Pancreas (tissue), 10 donors: ENCODE measurements around the gene BCL2. TPM values are rescaled to one million over a fixed set of nuclear protein-coding genes. Genes with fewer than 3 reads are reported as not detected.

Experiments
- ATAC-seq, 4 donors: fragments of 200-7000 bp; cut with Tn5 transposase; one replicate each; pipeline versions ENCODE4 v1.8.0 to v1.9.1; 2020; ENCODE audit warnings: mild to moderate bottlenecking in 4 of 4, moderate library complexity in 4 of 4
- DNase-seq, 6 donors: peaks; one replicate each; pipeline ENCODE4 v3.0.0-alpha.2; 2020
- FAIRE-seq: peaks from 2 replicates; lab custom pipeline; 2012; peaks lifted over from hg19 to GRCh38; lab: Jason Lieb, UNC
- H3K27ac ChIP-seq, 4 donors: fragments of 200-600 bp; sonication (generic); 1 replicate in 3 of 4; 2 replicates in 1 of 4; pipeline versions ENCODE4 v1.5.0 to v1.8.0; 2020
- H3K27me3 ChIP-seq, 4 donors: fragments of 200-600 bp; one replicate each; pipeline ENCODE4 v1.8.0; 2021
- H3K36me3 ChIP-seq, 3 donors: fragments of 200-600 bp; sonication (generic) in 1 of 3; one replicate each; pipeline versions ENCODE4 v1.5.0 to v1.8.0; 2020 to 2021
- H3K4me1 ChIP-seq, 3 donors: fragments of 200-600 bp; one replicate each; pipeline ENCODE4 v1.8.0; 2021
- H3K4me3 ChIP-seq, 4 donors: fragments of 200-600 bp; sonication (generic) in 2 of 4; one replicate each; pipeline versions ENCODE4 v1.5.0 to v1.8.0; 2020 to 2021
- H3K9me3 ChIP-seq, 4 donors: fragments of 200-600 bp; one replicate each; pipeline ENCODE4 v1.8.0; 2021
- WGBS, 2 donors: extraction: QIAGEN DNeasy Blood & Tissue Kit; methylation state at CpG; one replicate each; pipeline ENCODE4 v1.1.7; 2013; 5-methylcytosine and 5-hydroxymethylcytosine counted together
- intact Hi-C, 3 donors: fragments of 100-400 bp; cut with DNase I; formaldehyde crosslinking; loops; one replicate each; pipeline versions ENCODE4 v1.11.1 to v1.14.2; 2022
- polyA plus RNA-seq, 2 donors: library from polyadenylated mRNA; stranded (reverse); fragments of 200-250 nt; gene quantifications; one replicate each; pipeline ENCODE4 v1.2.3, GENCODE V29; 2013
- total RNA-seq, 6 donors: library from RNA; stranded (reverse); fragmentation: NEBNext Ultra II Directional in 4 of 6; extraction: Animal tissue kit (Norgen Biotek cat#: 25700) in 4 of 6; gene quantifications; one replicate each; pipeline versions ENCODE4 v1.2.1 to v1.2.4, GENCODE V29; 2021 to 2023
- TF ChIP-seq, protein P1 (sequence below), 4 donors: fragments of 200-600 bp; sonication (generic) in 3 of 4; IDR thresholded peaks; one replicate each; pipeline versions ENCODE4 v1.5.0 to v1.8.0; 2021; ENCODE audit warnings: antibody characterized with exemption in 4 of 4
- donor health status: healthy with polysubstance abuse.
- donor health status: DM: no; HTN: no; CAD: no; lungs with moderate emphysema.
- donor health status: DM: no; HTN: no; CAD: no.
- donor health status: control.
- donor health status: control.
- donor health status: Bipolar disorder and iron deficiency.
- donor health status: DM: yes; HTN: yes; CAD: no.
- donor health status: DM: no; HTN: no; CAD: no.
- donor health status: DM: no; HTN: no; CAD: no.
- donor health status: DM: yes; HTN: yes; CAD: no.

BCL2 gene
- total and polyA plus RNA-seq, 8 donors, result 1.9 to 9.0 (median 4.2) TPM

DNA sequence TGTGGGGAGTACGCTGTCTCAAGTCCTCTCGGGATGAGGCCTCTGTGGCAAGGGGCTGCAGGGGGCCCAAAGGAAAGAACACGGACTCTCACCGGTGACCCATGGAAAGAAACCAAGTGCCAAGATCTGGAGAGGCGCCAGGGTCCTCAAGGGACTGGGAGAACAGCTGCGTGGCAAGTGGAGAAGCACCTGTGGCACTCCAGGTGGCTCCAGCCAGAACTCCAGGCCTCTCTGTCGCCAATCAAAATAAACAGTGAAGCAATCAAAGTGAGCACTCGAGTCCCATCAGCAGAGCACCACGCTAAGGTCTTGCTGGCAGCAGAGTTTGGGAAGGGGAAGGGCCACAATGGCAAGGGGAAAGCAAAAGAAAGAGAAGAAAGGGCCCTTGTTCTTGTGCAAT is 54.7 kb downstream of the BCL2 start:
- Histone ChIP-seq H3K27me3 (no peaks in the 10 kb centered on the region), H3K4me3 (no peak overlapping the region), H3K4me1 (no peaks in the 10 kb centered on the region), H3K27ac (no peak overlapping the region), H3K9me3 (no peaks in the 10 kb centered on the region), H3K36me3 (no peaks in the 10 kb centered on the region)
- TF ChIP-seq, protein P1, sequence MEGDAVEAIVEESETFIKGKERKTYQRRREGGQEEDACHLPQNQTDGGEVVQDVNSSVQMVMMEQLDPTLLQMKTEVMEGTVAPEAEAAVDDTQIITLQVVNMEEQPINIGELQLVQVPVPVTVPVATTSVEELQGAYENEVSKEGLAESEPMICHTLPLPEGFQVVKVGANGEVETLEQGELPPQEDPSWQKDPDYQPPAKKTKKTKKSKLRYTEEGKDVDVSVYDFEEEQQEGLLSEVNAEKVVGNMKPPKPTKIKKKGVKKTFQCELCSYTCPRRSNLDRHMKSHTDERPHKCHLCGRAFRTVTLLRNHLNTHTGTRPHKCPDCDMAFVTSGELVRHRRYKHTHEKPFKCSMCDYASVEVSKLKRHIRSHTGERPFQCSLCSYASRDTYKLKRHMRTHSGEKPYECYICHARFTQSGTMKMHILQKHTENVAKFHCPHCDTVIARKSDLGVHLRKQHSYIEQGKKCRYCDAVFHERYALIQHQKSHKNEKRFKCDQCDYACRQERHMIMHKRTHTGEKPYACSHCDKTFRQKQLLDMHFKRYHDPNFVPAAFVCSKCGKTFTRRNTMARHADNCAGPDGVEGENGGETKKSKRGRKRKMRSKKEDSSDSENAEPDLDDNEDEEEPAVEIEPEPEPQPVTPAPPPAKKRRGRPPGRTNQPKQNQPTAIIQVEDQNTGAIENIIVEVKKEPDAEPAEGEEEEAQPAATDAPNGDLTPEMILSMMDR (IDR thresholded peaks at IDR 0.05), result no peak
- no peak for DNase-seq
- intact Hi-C loops, result no loop called here
- FAIRE-seq, result no peak
- WGBS, 2 donors, result 56 to 71% methylated on average over 9 of the region's 9 CpGs
- no peak for ATAC-seq

DNA sequence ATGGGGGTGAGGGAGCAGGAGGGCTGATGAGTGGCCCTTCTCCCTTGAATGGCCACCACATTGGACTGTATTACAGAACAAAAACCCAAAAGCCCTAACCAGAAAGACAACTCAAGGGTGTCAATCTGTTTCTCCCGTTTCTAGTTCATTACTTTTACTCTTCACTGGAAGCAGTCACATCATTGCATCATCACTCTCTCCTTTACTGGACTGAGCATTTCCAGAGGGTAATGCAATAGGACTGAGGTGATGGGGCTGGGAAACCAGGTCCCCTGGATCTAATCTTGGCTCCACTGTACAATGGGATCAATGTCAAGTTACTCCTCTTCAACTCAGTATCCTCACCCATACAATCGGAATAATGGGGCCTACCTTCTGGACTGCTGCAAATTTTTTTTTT is 56.1 kb downstream of the BCL2 start:
- Histone ChIP-seq H3K4me1 (no peaks in the 10 kb centered on the region), H3K36me3 (no peaks in the 10 kb centered on the region), H3K27me3 (no peaks in the 10 kb centered on the region), H3K9me3 (no peaks in the 10 kb centered on the region), H3K27ac (no peak overlapping the region), H3K4me3 (no peak overlapping the region)
- peak in 1 of 4 donors; percentile 11 for ATAC-seq
- intact Hi-C loops, result no loop called here
- TF ChIP-seq, protein P1 (IDR thresholded peaks at IDR 0.05), result no peak
- no peak for DNase-seq
- FAIRE-seq, result no peak
- 66 to 76% methylated on average over 2 of the region's 2 CpGs for WGBS, 2 donors

DNA sequence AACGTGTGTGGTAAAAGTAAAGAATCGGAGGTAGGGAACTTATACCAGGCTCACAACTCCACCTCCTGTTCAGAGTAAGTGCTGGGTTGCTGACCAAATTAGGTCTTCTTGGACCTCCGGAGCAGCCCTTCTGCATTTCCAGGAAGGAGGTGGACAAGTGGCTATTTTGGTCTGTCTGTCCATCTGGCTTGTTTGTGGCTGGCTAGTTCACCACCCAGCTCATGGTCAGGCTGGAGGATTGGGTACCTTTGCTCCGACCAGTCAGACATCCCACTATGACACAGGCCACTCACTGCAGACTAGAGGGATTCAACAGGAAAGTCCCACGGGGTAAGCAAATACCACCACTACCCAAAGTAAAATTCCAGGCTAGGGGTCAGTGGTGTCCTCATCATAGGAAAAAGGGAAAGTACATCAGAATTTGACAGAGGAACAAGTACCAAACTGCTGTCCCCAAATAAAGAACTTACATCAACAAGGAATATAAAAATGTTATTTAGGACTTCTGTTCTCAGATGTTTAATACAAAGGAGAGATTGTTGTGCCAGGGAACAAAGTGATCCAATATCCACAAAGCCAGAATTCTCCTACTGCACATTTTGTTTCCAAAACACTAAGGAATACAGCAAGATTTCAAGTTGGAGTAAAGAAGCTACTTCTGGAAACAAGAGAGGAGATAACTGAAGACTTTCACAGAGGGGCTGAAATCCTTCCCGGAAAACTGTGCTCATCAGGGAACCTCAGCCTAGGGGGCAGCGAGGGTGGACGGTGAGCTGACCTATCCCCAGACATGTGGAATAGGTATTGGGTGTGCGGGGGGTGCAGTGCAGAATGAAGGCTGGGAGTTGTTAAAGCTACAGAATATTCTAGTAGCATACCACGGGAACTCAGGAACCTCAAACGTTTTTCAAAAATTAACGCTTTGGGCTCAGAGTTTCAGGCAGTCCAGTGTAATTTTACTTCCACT is 56.9 kb downstream of the BCL2 start:
- no peak overlapping the region for H3K4me3 ChIP-seq
- intact Hi-C loops, result no loop called here
- peak overlapping the region in 1 of 4 donors; percentile 12 for H3K27ac ChIP-seq
- 59 to 61% methylated on average over 12 of the region's 12 CpGs for WGBS, 2 donors
- TF ChIP-seq, protein P1 (IDR thresholded peaks at IDR 0.05), result no peak
- H3K9me3 ChIP-seq, result no peaks in the 10 kb centered on the region
- no peaks in the 10 kb centered on the region for H3K36me3 ChIP-seq
- FAIRE-seq, result no peak
- H3K4me1 ChIP-seq, result no peaks in the 10 kb centered on the region
- DNase-seq, result no peak
- no peaks in the 10 kb centered on the region for H3K27me3 ChIP-seq
- peak in 3 of 4 donors; percentile 30 to 66 (median 40) for ATAC-seq

DNA sequence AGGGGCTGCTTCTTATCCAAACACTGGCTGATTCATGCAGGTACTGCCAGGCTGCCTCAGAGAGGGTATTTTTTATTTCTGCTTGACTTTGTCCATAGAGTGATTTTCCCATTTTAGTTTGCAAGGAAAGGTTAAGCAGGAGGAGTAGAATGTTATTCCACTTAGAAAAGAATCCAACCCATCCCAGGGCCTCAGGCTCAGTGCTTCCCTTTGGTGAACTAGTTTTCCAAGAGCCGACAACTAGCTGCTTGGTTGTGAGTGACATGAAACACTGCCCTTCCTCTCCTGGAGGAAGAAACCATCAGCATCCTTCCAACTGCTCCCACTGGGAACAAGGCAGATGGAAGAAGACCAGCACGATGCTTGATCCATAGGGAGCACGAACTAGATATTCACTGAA is 58.5 kb downstream of the BCL2 start:
- no peak for FAIRE-seq
- WGBS, 2 donors, result 78 to 80% methylated on average over 3 of the region's 3 CpGs
- Histone ChIP-seq H3K9me3 (no peaks in the 10 kb centered on the region), H3K4me3 (no peak overlapping the region), H3K27ac (no peak overlapping the region), H3K27me3 (no peaks in the 10 kb centered on the region), H3K4me1 (no peaks in the 10 kb centered on the region), H3K36me3 (no peaks in the 10 kb centered on the region)
- DNase-seq, result no peak
- TF ChIP-seq, protein P1 (IDR thresholded peaks at IDR 0.05), result no peak
- no peak for ATAC-seq
- intact Hi-C loops, result no loop called here

DNA sequence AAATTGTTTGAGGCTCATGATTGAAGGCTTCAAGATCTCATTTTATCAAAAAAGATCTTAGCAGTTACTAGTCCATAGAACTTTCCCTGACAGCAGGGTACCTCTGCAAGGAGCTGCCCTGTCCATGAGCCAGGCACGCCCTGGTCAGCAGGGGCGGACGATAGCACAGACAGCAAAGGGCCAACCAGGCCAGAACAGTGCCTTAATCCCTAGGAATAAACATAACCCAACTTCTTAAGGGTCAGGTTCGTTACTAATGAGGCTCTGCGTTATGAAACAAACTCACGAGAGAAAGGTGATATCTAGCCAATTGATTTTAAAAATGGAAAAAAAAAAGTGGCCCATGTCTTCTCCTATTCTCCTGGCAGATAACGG is 59.2 kb downstream of the BCL2 start:
- Histone ChIP-seq H3K9me3 (no peaks in the 10 kb centered on the region), H3K4me1 (no peaks in the 10 kb centered on the region), H3K27ac (no peak overlapping the region), H3K36me3 (no peaks in the 10 kb centered on the region), H3K27me3 (no peaks in the 10 kb centered on the region), H3K4me3 (no peak overlapping the region)
- intact Hi-C loops, result no loop called here
- TF ChIP-seq, protein P1 (IDR thresholded peaks at IDR 0.05), result no peak
- no peak for ATAC-seq
- no peak for DNase-seq
- 70% methylated on average over 7 of the region's 7 CpGs for WGBS, 2 donors
- no peak for FAIRE-seq
